HG02759 (cell line): ENCODE results near the gene RPS17.

Source experiments
- ATAC-seq: cut with Tn5 transposase; IDR thresholded peaks from one replicate; pipeline ENCODE4 v1.9.1; 2021; ENCODE audit warnings: mild to moderate bottlenecking, moderate library complexity; ENCODE audit not compliant: unreplicated experiment

RPS17 gene

DNA sequence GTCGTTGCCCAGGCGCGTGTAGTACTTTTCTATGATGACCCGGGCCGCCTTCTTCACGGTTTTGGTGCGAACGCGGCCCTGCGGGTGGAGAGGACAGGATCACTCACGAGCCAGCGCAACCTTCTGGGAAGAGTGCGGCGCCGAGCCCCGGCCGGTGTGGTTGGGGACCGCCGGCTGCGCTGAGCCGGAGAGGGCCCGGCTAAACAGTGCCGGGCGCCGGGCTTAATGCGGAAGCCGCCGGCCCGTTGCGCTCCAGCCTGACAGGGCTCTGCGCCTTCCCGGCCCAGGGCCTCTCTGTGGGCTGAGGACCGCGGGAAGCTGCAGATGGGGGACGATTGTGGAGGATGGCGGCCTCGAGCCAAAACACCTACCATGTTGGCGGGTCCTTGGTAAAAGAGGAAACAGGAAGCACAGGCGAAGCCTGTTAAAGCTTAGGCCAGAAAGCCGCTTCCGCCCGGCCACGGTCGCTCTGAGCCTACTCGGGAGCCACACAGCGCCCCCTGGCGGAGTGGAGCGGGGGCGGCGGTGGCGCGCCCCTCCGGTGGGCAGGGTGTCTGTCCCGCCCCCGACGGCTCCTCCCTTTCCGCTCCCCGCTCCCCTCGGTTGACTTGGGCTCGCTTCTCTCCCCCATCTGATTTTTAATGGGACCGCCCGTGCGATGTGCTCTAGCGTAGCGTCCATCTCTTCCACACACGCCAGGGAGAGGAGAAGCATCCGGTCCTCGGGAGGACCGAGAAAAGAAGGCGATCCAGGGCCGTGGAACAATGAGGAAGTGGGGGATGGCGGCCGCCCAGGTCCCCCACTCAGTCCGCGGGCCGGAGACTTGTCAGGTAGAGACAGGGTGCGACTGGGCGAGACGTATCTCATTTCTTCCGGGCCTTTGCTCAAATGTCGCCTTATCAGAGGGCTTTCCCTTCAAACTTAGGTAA, at the start of gene RPS17:
Gene RPS17, minus strand, starts transcription at position 403 of the 929 bp plus-strand sequence. Its CDS starts 29 bp downstream, at position 374.
- ATAC-seq = peak; percentile 94

DNA sequence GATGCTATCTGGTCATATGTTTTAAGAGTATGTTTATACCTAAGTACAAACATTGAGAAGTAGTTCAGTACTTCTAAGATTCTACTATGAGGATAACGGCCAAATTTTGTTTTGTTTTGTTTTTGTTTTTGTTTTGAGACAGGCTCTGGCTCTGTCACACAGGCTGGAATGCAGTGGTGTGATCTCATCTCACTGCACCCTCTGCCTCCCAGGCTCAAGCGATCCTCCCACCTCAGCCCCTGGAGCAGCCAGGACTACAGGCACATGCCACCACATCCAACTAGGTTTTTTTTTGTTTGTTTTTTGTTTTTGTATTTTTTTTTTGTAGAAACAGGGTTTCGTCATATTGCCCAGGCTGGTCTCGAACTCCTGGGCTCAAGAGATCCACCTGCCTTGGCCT, 47.5 kb upstream of the RPS17 start:
- no peak for ATAC-seq

- no peak for ATAC-seq
Observed at GRCh38 chr15:82585072-82585471, 44.8 kb upstream of the RPS17 start.

DNA sequence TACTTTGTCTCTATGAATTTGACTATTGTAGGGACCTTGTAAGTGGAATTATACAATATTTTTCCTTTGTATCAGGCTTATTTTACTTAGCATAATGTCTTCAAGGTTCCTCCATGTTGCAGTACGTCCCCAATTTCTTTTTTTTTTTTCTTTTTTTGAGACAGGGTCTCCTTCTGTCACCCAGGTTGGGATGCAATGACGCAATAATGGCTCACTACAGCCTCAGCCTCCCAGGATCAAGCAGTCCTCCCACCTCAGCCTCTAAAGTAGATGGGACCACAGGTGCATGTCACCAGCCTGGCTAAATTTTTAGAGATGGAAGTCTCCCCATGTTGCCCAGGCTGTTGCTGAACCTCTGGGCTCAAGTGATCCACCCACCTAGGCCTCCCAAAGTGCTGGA, 40.5 kb upstream of the RPS17 start:
- no peak for ATAC-seq

DNA sequence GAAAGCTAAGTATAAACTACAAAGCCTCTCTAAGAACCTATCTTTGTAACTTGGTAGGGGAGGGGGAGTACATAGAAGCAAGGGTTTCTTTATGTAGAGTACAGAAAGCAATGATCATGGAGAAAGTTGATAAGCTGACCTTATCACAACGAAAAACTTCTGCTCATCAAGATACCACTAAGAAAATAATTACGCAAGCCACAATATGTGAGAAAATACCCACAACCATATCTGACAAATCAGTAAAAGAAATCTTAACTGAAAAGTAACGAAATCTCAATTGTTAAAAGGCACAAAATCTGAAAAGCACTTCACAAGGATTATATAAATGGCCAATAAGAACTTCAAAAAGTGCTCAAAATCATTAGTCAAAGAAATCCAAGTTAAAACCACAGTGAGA, 35.1 kb upstream of the RPS17 start:
- no peak for ATAC-seq

- no peak for ATAC-seq
Observed at GRCh38 chr15:82572986-82573385, 32.7 kb upstream of the RPS17 start.

DNA sequence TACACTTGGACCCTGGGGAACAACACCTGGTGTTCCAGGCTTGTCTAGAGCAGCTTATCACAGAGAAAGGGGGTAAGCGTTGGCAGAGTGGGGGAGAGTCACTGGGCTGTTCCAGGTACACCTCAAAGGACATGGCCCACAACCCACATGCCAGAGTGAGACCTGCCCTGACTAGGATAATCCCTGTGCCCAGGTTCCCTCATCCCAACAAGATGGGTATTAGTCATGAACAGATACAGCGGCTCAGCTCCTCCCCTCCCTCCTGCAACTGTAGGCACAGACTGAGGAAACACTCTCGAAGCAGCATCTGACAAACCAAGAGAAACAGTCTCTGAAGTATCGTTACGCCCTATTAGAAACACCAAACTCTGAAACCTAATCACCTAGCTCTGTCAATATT, 32.1 kb upstream of the RPS17 start:
- no peak for ATAC-seq

GRCh38 chr15:82571722-82572222, 31.5 kb upstream of the RPS17 start:
- ATAC-seq = no peak

DNA sequence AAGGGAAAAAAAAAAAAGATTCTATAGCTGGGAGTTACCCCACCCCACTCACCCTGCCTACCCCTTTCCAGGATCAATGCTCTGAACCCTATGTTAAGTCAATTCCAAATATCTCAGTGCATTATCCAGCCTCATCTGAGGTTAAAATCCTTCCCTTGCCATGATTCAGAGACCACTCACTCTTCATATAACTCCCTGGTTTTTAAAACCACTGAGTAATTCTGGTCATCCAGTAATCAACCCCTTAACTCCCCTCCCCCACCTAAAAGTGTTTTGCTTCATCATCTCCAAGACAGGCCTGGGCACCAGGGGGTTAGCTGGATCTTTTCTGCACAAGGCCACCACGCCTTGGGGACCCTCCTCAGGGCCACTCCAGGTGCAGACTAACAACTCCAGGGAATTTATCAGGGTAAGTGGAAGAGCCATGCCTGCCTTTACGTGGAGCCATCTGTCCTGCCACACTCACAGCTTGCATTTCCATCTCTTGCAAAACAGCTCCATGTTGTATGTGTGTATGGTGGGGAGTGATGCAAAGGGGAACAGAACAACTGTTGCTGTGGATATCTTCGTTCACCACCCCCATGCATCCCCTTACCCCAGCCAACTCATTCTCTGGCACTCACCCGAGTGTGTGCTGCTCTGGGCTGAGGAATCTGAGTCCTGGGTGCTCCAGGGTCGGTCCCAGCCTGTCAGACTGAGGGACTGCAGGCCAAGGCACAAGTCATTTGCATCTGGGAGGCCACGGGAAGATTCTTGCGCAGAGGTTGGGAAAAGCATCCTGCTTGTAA, 30.7 kb upstream of the RPS17 start:
- ATAC-seq = no peak

DNA sequence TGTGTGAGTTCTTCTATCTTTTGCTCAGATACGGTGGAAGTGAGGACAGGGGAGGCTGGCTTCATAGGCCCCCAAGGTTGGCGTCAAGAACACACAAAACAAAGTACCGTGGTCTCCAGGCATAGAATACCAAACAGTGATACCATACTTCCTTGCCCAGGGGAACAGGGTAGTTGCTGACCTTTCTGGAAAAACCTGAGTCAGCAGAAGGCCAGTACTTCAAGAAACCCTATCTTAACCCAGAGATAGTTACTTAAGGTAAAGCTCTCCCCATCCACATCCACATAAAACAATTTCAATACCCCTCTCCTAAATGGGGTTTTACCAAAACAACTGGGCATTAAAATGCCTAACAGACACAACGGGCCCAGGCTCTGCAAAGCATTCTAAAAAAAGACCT, 29.6 kb upstream of the RPS17 start:
- no peak for ATAC-seq

GRCh38 chr15:82568986-82569385, 28.7 kb upstream of the RPS17 start:
- ATAC-seq = no peak

DNA sequence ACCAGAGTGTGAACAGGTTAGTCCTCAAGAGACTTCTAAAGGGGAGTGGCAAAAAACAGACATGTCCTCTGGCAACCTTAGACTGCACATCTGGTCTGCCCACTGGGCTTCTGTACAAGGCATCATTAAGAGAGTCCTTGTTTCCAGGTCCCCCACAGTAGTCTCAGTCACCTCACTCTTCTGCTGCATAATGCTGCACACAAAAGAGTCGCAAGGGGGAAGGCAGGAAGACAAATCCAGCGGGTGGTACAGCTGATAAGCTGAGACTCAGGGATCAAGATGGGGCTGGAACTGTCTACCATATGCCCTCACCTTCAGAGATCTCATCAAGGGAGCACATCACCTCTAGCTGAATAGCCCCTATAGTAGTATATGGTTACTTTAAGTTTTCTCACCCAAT, 27.4 kb upstream of the RPS17 start:
- ATAC-seq = no peak

GRCh38 chr15:82566690-82567089, 26.4 kb upstream of the RPS17 start:
- ATAC-seq = no peak

- no peak for ATAC-seq
Observed at GRCh38 chr15:82558502-82558901, 18.2 kb upstream of the RPS17 start.

- ATAC-seq = no peak
Observed at GRCh38 chr15:82556315-82557035, 16.2 kb upstream of the RPS17 start.

DNA sequence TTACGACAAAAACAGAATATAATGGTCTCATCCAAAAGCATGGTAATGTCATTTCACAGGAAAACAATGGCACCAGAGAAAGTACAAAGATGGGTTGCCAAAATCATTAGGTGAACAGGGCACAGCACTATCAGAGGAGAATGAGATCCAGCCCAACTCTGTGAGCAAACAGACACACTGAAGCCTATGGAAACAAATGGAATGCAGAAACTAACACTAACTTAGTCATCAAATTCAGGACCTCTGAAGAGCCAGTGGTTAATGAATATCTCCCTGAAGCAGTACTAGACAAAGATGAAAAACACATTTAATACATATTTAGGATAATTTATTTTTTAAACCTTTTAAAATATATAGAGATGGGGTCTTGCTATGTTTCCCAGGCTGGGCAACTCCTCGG, 14.6 kb upstream of the RPS17 start:
- ATAC-seq = no peak

GRCh38 chr15:82554351-82554750, 14.1 kb upstream of the RPS17 start:
- ATAC-seq = no peak

DNA sequence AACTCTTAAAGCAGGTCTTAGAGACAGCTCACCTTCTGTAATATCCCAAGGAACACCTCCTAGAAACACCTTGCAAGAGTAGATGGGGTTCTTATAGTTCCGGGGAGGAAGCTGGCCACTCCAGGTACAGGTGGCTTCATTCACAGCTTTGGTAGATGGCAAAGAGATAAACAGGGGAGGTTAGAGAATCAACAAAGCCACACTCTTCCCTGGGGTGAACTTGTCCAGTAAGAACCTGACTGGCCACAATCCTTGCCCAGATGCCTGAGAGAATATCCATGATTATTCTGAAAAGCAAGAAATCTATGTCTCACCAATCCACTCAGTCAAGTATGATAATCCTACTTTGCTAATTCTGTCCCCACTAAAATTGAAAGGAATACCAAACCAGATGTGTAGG, 13.6 kb upstream of the RPS17 start:
- no peak for ATAC-seq

GRCh38 chr15:82552861-82553260, 12.6 kb upstream of the RPS17 start:
- ATAC-seq = no peak

DNA sequence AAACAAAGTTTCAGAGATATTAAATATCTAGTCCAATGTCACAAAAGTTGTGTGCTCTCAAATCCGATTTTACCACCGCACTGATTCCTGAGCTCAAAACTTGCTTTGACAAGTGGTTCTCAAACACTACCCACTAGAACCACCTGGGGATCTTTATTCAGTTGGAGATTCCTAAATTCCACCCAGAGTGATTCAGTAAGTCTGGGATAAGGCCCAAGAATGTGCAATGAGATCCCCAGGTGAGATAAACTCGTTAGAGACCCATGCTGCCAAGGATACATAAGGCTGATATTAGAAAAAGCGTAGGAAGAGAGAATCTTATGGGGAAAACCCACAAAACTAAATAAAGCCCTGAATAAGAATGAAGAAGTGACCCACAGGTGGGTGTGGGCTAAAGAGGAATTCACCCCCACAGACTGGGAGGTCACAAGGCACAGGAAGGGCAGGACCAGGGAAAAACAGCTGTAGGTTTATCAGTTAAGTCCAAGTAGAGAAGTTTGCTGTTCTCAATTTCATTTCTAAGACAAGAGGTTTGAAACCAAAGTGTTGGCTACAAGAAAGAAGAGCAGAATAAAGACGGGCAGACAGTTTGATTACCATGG, 11.5 kb upstream of the RPS17 start:
- ATAC-seq = no peak

- no peak for ATAC-seq
Observed at GRCh38 chr15:82549199-82549665, 9.0 kb upstream of the RPS17 start.
